Stimulated activated CD8-positive, alpha-beta memory T cell treated with anti-CD3 and anti-CD28 coated beads, Interleukin-15, amount 100 ng/mL, for 1 hour (primary cell): ENCODE data around the gene IQCF6.
"Not testable (repeated sequence)": the region's sequence is repeated elsewhere in the genome, so short reads cannot be mapped to it uniquely, and the experiment has no call there.

ENCODE experiments used
- DNase-seq: peaks from one replicate; pipeline ENCODE4 v3.0.0-alpha.2; 2020; ENCODE audit warnings: low read depth

Gene IQCF6

GRCh38 chr3:51779137-51779536, at the start of gene IQCF6:
TSS of gene IQCF6 (minus strand) at chr3:51779237. CDS start at chr3:51779224, 13 bp downstream.
- DNase-seq = no peak

DNA sequence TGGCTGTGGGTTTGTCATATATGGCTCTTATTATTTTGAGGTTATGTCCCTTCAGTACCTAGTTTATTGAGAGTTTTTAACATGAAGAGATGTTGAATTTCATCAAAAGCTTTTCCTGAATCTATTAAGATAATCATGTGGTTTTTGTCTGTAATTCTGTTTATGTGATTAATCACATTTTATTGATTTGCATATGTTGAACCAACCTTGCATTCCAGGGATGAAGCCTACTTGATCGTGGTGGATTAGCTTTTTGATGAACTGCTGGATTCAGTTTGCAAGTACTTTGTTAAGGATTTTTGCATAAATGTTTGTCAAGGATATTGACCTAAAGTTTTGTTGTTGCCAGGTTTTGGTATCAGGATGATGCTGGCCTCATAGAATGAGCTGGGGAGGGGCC, 49.3 kb upstream of the IQCF6 start:
- DNase-seq = no peak

DNA sequence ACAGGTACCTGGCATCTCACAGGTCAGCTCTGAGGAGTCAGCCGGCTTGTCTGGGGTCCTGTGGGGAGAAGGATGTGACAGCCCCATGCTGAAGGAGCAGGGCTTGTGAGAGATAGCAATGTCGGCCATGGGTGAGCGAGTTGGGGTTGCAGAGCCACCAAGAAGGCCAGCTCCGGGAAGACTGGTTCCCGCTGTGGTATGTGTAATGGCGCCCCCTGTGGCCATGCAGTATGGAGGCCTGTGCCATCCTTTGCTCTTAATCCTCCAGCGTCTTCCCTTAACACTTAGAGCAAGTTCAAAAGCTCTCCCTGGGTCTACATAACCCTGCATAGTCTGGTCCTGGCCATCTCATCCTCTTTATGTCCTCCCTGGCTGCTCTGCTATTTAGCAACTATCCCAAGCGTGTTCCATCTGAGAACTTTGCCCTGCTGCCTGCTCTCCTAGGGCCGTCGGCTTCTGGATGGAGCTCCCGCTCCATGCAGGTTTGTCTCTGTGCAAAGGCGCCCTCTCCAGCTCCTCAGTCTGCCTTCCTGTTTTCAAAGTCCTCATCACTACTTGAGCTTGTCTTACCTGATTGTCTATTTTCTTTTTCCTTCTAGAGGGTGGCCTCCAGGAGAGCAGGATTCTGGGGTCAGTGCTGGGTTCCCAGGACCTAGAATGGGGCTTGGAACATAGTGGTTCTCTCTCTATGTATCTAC, 40.8 kb upstream of the IQCF6 start:
- no peak for DNase-seq

DNA sequence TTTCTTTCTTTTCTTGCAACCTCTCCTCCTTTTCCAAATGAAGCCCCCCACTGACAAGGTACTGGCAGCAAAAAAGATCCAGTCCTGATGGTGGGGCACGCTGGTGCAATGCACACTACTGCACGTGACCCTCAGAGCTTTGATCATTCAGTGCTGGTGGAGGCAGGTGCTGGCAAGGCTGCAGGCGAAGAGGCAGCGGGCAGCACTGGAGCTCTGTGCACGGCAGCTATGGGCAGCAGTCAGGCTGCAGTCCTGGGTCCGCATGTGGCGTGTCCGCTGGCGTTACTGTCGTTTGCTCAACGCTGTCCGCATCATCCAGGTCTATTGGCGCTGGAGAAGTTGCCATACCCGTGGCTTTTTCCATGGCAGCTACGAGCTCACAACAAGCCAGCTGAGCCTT, 40.1 kb upstream of the IQCF6 start:
- DNase-seq = no peak

DNA sequence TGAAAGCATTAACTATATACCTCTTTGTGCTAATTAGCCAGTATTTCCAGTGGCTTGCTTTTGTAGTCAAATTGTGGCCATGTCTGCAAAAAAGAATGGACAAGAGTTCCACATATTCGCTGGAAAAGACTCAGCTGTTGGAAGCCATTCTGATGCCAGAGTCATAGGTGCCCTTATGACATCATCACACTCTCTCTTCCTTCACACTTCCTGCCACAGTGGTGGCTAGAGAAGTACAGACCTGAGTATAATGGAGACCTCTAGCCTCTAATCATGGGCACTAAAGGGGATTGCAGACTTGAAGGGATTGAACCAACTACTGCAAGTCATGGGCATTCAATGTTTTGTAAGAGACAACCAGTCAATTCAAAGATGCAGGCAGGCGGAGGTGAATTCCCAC, 38.3 kb upstream of the IQCF6 start:
- no peak for DNase-seq

GRCh38 chr3:51816723-51817122, 37.7 kb upstream of the IQCF6 start:
- no peak for DNase-seq

DNA sequence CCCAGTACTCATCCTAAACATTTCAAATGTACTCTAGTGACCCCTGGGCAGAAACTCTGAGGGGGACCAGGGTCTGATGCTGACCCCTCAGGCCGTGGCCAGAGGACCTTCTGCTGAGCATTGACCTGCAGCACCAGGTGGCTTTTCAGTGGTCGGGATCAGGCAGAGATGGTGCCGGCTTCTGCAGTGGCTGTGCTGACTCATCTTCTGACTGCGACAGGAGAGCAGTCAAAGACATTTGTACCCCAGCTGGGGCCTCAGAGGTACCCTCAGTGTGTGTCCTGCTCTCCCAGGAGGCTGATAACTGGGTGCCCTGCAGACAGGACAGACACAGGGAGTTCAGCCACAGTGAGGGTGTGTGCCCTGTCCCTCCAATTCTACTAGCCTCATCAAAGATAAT, 36.6 kb upstream of the IQCF6 start:
- DNase-seq = no peak

DNA sequence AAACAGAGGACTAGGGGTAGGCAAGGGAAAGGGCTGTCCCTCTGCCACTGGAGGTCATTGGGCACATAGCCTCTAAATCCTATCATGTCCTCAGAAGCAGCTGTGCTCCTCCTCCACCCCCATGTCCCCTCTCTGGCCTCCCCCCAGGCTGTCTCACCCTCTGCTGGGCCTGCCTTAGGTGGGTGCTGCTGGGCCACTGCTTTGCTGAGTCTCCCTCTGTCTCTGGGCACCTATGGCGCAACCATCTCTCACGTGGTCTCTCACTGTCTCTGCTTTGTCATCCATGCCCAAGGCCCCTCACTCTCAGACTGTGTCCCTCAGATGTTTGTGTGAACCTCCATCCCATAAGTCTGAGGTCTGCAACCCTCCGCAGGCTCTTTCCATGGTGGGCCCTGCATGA, 35.0 kb upstream of the IQCF6 start:
- no peak for DNase-seq

DNA sequence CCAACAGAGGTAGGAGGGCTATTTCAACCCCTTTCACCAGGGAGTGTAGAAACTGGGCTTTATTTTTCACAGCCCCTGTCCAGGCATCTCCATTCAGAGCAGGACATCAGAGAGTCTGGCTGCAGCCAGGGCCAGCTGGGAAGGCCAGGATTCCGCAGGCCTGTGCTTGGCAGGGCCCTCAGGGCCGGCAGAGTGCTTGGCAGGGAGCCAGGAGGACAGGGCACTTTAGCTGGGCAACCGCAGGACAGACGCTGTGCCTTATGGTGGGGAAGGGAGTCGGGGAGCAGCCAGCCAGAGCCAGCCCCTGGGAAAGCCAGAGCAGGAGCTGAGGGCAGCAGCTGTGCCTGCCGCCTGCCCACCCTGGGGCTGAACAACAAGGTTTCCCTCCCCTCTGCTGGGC, 34.5 kb upstream of the IQCF6 start:
- DNase-seq = no peak

DNA sequence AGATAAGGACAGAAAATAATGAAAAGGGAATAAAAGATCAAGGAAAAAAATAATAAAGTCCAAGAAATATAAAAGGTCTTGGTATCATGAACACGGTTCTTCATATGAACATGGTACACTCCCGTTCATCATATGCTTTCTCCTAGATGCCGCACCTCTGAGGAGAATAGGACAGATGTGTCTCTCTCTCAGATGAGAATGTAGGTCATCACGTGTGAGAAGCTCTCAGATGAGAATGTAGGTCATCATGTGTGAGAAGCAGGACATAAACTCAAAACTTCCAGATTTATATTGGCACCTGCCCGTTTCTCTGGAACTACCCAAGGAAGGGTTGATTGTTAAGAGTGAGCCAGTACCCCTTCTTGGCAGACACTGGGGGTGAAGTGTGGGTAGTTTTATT, 29.9 kb upstream of the IQCF6 start:
- DNase-seq = no peak

DNA sequence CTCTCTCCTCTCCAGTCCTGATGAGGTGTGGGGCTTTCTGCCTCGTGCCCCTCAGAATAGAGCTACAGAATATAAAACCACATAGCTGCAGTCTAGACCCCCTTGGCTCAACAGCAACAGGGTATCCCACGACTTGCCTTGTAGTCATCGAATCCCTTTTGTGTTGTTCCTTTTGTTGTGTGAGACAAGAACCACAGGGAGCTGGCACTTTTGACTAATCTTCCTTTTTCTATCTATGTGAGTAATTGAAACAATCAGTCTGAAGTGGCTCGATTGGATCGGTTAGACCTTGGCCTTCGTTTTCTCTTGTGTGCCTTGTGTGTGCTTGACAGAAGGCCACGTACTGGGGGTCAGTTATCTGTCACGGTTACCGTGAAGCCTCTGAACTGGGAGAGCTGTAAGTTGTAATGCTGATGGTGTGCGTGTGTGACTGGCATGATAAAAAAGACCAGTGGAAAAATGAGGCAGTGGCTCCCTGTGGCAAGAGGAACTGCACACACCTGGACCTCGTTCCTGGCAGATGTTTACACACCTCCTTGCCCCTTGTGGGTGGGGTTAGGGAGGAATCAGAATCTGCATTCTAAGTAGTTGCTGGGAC, 23.2 kb upstream of the IQCF6 start:
- no peak for DNase-seq

GRCh38 chr3:51800750-51801125, 21.7 kb upstream of the IQCF6 start:
- DNase-seq = no peak

GRCh38 chr3:51799879-51800749, 21.1 kb upstream of the IQCF6 start:
- DNase-seq = no peak

GRCh38 chr3:51798411-51798963, 19.4 kb upstream of the IQCF6 start:
- no peak for DNase-seq

GRCh38 chr3:51796854-51797253, 17.8 kb upstream of the IQCF6 start:
- no peak for DNase-seq

- no peak for DNase-seq
Observed at GRCh38 chr3:51794206-51794605, 15.2 kb upstream of the IQCF6 start.

DNA sequence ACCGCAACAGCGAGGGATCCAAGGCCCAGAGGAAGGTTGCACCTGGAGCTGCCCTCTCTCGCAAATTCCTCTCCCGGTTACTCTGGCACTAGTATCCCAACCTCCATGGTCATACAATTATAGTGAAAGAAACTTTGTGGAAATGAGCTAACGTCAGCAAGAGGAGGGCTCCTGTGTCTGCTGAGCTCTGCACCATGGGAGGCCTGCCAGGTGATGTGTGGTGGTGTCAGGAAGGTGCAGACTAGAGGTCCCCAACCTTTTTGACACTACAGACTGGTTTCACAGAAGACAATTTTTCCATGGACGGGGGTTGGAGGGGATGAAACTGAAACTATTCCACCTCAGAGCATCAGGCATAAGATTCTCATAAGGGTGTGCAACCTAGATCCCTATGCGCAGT, 13.2 kb upstream of the IQCF6 start:
- no peak for DNase-seq

- no peak for DNase-seq
Observed at GRCh38 chr3:51789437-51789836, 10.4 kb upstream of the IQCF6 start.

DNA sequence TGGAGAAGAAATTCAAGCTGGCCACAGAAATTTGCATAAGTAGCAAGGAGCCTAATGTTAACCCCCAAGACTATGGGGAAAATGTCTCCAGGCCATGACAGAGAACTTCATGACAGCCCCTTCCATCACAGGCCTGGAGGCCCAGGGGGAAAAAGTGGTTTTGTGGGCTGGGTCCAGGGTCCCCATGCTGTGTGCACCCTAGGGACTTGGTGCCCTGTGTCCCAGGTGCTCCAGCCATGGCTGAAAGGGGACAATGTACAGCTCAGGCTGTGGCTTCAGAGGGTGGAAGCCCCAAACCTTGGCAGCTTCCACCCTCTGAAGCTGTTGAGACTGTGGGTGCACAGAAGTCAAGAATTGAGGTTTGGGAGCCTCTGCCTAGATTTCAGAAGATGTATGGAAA, 8.5 kb upstream of the IQCF6 start:
- not testable (repeated sequence) for DNase-seq

- no peak for DNase-seq
Observed at GRCh38 chr3:51786267-51786666, 7.2 kb upstream of the IQCF6 start.

DNA sequence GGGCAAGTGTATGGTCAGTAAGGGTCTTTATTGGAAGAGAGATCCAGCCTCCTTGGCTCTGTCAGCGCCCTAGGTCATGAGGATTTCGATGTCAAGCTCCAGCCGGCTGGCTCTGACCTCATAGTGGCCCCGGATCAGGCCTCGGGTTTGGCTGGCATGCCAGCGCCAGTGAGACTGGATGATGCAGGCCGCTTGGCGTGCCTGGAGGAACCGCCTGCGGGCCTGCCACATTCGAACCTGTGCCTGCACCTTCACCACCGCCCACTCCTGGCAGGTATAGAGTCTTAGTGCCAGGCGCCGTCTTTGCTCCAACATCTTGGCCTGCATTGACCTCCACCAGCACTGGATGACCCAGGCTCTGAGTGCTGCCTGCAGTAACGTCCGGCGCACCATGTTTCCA, 483 bp downstream of the IQCF6 start:
- no peak for DNase-seq

GRCh38 chr3:51777985-51778384, 1.1 kb downstream of the IQCF6 start:
- DNase-seq = no peak

- no peak for DNase-seq
Observed at GRCh38 chr3:51773529-51774056, 5.4 kb downstream of the IQCF6 start.
